ENCODE results near the gene TENM3. TPM values are rescaled to one million over a fixed set of nuclear protein-coding genes. Genes with fewer than 3 reads are reported as not detected.

The TENM3 gene
- total RNA-seq, 1 experiment from 2014 or later = 34.1 TPM

DNA sequence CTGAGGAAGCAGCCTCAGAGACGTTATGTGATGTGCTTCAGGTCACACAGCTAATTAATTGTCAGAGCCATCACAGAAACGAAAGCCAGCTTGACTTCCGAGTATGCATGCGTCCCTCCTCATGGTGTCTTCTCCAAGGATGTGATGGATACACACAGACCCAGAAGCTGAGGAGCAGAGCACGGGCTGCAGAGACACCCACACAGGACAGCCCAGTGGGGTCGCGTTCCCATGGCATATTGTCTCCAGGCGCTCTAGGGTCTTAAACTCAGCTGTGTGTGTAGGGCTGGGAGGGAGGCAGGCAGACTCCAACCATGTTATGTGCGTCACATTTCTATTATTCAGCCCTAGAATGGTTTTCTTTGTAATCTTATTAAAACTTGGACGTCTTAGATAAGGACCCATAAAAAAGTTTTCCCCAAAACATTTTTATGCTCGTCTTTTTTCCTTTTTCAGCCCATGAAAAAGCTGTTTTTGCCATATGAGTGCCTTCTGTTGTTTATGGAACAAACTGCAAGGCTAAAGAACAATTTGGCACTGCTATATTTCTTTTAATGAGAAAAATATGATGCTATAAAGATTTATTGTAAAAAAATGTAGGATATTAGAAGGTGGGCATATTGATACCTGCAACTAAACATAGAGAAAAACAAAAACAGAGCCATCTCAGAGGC is 48.5 kb downstream of the TENM3 start:
- no peak for DNase-seq (ENCODE audit: unreplicated experiment)
- Mint-ChIP-seq H3K4me1 (ENCODE audit: insufficient read depth, unreplicated experiment) (peaks cover under 1% of the 10 kb centered on the region), H3K27me3 (ENCODE audit: insufficient read depth, unreplicated experiment) (no peaks in the 10 kb centered on the region), H3K36me3 (ENCODE audit: insufficient read depth, unreplicated experiment) (peaks cover 6% of the 10 kb centered on the region), H3K9me3 (ENCODE audit: unreplicated experiment) (no peaks in the 10 kb centered on the region), H3K27ac (ENCODE audit: low read depth, unreplicated experiment) (no peak overlapping the region), H3K4me3 (ENCODE audit: unreplicated experiment) (no peak overlapping the region)
- no TSS peak for BruUV-seq (replicated peaks)
- intact Hi-C loops (cut with micrococcal nuclease) = no loop called here
- POLR2A ChIA-PET = no interaction called here
- TF ChIP-seq, protein P1, sequence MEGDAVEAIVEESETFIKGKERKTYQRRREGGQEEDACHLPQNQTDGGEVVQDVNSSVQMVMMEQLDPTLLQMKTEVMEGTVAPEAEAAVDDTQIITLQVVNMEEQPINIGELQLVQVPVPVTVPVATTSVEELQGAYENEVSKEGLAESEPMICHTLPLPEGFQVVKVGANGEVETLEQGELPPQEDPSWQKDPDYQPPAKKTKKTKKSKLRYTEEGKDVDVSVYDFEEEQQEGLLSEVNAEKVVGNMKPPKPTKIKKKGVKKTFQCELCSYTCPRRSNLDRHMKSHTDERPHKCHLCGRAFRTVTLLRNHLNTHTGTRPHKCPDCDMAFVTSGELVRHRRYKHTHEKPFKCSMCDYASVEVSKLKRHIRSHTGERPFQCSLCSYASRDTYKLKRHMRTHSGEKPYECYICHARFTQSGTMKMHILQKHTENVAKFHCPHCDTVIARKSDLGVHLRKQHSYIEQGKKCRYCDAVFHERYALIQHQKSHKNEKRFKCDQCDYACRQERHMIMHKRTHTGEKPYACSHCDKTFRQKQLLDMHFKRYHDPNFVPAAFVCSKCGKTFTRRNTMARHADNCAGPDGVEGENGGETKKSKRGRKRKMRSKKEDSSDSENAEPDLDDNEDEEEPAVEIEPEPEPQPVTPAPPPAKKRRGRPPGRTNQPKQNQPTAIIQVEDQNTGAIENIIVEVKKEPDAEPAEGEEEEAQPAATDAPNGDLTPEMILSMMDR (IDR thresholded peaks at IDR 0.05; ENCODE audit: unreplicated experiment) = no peak
- CTCF ChIA-PET = no interaction called here

DNA sequence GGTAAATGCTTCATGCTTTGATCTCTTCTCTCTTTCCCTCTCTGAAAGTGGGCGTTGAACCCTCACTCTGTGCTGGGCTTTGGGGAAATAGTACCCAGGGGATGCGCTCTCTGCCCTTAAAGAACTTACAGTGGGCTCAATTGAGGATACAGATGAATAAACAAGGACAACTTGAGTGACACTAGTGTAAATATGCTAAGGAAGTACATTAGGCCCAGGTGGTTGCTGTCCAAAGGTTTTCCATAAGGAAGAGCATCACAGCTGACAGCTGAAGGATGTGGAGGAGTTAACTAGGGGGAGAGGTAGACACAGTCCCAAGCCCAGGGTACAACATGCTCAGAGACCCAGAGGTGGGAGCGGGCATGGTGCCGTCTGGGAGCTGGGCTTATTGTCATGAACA is 49.4 kb downstream of the TENM3 start:
- Mint-ChIP-seq H3K27me3 (ENCODE audit: insufficient read depth, unreplicated experiment) (no peaks in the 10 kb centered on the region), H3K36me3 (ENCODE audit: insufficient read depth, unreplicated experiment) (peaks cover 6% of the 10 kb centered on the region), H3K4me3 (ENCODE audit: unreplicated experiment) (no peak overlapping the region), H3K4me1 (ENCODE audit: insufficient read depth, unreplicated experiment) (peaks cover 9% of the 10 kb centered on the region), H3K27ac (ENCODE audit: low read depth, unreplicated experiment) (no peak overlapping the region), H3K9me3 (ENCODE audit: unreplicated experiment) (no peaks in the 10 kb centered on the region)
- intact Hi-C loops (cut with micrococcal nuclease) = no loop called here
- POLR2A ChIA-PET = no interaction called here
- TF ChIP-seq, protein P1 (IDR thresholded peaks at IDR 0.05; ENCODE audit: unreplicated experiment) = no peak
- CTCF ChIA-PET = interaction anchor here (0.6 kb wide), 2 partner anchors 23 to 527 kb away, joined by 3 to 4 read pairs; no protein-coding TSS in a partner anchor
- DNase-seq (ENCODE audit: unreplicated experiment) = no peak
- BruUV-seq (replicated peaks) = no TSS peak

DNA sequence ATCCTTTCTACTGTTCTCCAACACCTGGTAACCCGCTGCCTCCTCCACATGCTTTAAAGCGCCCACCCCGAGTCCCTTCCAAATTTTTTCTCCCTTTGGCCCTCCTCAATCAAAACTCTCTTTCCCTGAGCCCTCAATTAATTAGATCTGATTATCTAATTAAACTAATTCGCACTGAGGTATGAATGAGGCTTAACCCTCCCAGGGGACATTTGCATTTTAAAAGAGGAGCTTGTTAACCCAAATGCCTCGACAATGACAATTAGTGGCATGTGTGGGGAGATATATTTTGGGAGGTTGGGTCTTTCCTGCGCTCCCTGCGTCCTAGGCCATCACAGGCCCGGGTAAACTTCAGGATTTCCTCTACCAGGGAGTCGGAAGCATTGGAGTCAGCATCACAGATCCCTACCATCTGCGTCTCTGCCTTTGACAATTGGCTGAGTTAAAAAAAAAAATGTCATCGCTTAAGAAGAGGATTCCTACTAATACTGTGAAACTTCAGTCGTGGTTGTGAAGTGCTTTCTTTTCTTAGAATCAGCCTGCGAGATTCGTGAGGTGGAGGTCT is 50.6 kb downstream of the TENM3 start:
- DNase-seq (ENCODE audit: unreplicated experiment) = no peak
- Mint-ChIP-seq H3K4me1 (ENCODE audit: insufficient read depth, unreplicated experiment) (peaks cover 16% of the 10 kb centered on the region), H3K36me3 (ENCODE audit: insufficient read depth, unreplicated experiment) (peaks cover 12% of the 10 kb centered on the region), H3K4me3 (ENCODE audit: unreplicated experiment) (no peak overlapping the region), H3K27me3 (ENCODE audit: insufficient read depth, unreplicated experiment) (no peaks in the 10 kb centered on the region), H3K27ac (ENCODE audit: low read depth, unreplicated experiment) (peak overlapping the region; percentile 42), H3K9me3 (ENCODE audit: unreplicated experiment) (no peaks in the 10 kb centered on the region)
- TF ChIP-seq, protein P1 (IDR thresholded peaks at IDR 0.05; ENCODE audit: unreplicated experiment) = no peak
- no TSS peak for BruUV-seq (replicated peaks)
- intact Hi-C loops (cut with micrococcal nuclease) = no loop called here
- CTCF ChIA-PET = interaction anchor here (0.7 kb wide), 2 partner anchors 162 to 714 kb away, joined by 3 to 4 read pairs; no protein-coding TSS in a partner anchor
- POLR2A ChIA-PET = no interaction called here

DNA sequence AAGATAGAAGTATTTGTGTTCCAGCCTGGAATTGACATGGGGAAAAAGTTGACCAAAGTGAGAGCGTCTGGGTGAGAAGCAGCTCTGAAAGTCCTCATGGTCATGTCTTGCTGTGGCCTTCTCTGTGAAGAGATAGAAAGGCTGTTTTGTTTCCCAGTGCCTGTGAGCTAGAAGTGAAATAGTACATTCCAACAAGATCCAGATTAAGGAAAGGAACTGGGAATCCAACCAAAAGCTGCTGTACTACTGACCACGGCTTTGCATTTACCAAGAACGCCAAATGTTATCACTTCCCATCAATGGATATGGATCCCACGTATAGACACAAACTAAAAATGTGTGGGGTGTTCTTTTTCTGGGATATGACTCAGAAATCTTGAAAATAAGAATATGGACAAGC is 51.2 kb downstream of the TENM3 start:
- peaks cover 12% of the 10 kb centered on the region for H3K36me3 Mint-ChIP-seq (ENCODE audit: insufficient read depth, unreplicated experiment)
- H3K9me3 Mint-ChIP-seq (ENCODE audit: unreplicated experiment) = no peaks in the 10 kb centered on the region
- H3K4me3 Mint-ChIP-seq (ENCODE audit: unreplicated experiment) = no peak overlapping the region
- ChIA-PET POLR2A (no interaction called here), CTCF (interaction anchor here (0.7 kb wide), 1 partner anchor 345 kb away, joined by 5 read pairs; no protein-coding TSS in a partner anchor)
- H3K4me1 Mint-ChIP-seq (ENCODE audit: insufficient read depth, unreplicated experiment) = peaks cover 22% of the 10 kb centered on the region
- TF ChIP-seq, protein P1 (IDR thresholded peaks at IDR 0.05; ENCODE audit: unreplicated experiment) = no peak
- no peak overlapping the region for H3K27ac Mint-ChIP-seq (ENCODE audit: low read depth, unreplicated experiment)
- DNase-seq (ENCODE audit: unreplicated experiment) = no peak
- intact Hi-C loops (cut with micrococcal nuclease) = no loop called here
- BruUV-seq (replicated peaks) = no TSS peak
- H3K27me3 Mint-ChIP-seq (ENCODE audit: insufficient read depth, unreplicated experiment) = no peaks in the 10 kb centered on the region
